HG02610 (cell line): Measurements from ENCODE around the gene USP32.
"Not testable (repeated sequence)": the region's sequence is repeated elsewhere in the genome, so short reads cannot be mapped to it uniquely, and the experiment has no call there.

Experiments used
- ATAC-seq: cut with Tn5 transposase; IDR thresholded peaks from one replicate; pipeline ENCODE4 v1.9.1; 2021; ENCODE audit warnings: mild to moderate bottlenecking, moderate library complexity; ENCODE audit not compliant: unreplicated experiment

USP32 gene

DNA sequence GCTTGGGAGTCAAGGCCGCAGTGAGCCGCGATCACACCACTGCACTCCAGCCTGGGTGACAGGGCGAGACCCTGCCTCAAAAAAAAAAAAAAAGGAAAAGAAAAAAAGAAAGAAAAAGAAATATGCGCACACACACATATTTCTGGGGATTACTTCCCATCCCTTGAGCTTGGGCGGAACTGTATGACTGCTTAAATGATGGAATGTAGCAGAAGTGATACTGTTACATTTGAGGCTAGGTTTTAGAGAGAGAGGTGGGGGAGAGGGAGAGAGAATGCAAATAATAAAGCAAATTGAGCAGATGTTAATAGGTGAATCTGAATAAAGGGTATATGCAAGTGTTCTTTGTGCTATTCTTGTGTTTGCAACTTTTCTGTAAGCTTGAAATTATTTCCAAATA is 12.0 kb upstream of the USP32 start:
- ATAC-seq: no peak

DNA sequence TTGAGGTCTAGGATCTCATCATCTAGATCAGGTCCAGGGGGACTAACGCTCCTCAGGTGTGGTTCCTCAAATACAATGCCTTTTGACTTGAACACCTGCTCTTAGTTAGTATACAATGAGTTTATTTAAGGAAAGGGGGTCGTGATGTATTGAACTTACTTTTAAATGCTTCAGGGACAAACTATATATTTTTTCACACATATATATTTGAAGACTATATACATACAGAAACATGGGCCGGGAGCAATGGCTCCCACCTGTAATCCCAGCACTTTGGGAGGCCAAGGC is 11.5 kb upstream of the USP32 start:
- no peak for ATAC-seq

- ATAC-seq: no peak
Observed at GRCh38 chr17:60401819-60402218, 9.9 kb upstream of the USP32 start.

GRCh38 chr17:60398227-60398959 is 6.5 kb upstream of the USP32 start:
- peak; percentile 66 for ATAC-seq

GRCh38 chr17:60396412-60396811 is 4.5 kb upstream of the USP32 start:
- no peak for ATAC-seq

- peak; percentile 15 for ATAC-seq
Observed at GRCh38 chr17:60395508-60396065, 3.7 kb upstream of the USP32 start.

DNA sequence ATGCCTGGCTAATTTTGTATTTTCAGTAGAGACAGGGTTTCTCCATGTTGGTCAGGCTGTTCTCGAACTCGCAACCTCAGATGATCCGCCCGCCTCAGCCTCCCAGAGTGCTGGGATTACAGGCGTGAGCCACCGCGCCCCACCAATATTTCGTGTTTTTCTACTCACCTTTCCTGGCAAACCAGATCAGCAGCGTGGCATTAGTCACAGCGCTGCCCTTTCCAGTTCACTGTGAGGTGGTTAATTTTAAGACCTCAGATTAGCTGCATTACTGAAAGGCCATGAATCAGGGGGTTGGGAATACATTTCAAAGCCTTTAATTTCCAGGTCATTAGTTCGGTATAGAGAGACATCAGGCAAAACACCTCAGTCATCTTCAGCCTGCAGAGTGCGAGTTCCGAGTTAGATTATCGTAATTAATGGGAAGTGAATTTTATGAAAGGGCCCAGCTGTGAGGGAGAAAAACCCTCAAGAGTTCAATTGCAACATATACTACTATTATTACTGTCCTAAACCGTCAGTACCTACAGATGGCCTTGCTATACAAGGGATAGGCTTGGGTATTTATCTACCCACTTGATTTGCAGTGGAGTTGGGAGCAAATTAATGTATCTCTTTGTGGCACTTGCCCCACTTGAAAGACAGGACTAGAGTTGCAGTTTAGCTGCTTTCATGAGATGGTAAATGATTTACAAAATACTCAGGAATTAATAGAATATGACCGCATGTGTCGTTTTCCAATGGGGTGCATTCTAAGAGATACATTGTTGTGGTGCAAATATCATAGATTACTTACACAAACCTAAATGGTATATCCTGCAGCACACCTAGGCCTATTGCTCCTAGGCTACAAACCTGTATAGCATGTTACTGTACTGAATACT is 2.1 kb upstream of the USP32 start:
- ATAC-seq: no peak

DNA sequence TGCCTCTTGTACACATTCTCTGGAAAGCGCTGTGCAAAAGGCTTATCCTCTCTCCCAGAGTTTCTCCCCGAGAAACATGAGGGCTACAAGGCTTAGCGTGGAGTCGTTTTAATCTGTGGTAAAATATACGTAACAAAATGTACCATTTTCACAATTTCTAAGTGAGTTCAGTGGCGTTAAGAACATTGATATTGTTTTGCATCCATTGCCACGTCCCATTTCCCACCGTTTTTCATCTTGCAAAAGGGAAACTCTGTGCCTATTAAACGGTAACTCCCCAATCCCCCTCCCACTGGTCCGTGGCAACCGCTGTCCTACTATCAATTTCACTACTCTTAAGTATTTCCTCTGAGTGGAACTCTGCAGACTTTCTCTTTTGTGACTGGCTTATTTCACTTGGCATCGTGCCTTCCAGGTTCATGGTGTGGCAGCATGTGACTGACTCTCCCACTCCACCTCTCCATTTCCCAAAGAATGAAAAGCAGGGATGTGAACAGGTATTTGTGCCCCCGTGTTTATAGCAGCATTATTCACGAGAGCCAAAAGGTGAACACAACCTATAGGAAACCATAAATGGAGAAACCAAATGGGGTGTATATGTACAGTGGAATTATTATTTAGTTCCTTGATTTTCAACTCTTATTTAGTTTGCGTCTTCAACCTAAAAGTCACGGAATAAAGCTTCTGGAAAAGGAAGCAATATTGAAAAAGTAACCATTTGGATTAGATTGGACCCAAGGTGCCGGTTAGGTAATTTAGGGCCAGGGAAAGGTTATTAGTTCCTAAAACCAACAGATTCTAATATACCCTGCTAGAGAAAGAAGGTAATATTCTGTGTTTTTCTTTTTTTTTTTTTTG is 1.1 kb upstream of the USP32 start:
- no peak for ATAC-seq

- ATAC-seq: peak; percentile 6
Observed at GRCh38 chr17:60391471-60392041, 377 bp downstream of the USP32 start.

DNA sequence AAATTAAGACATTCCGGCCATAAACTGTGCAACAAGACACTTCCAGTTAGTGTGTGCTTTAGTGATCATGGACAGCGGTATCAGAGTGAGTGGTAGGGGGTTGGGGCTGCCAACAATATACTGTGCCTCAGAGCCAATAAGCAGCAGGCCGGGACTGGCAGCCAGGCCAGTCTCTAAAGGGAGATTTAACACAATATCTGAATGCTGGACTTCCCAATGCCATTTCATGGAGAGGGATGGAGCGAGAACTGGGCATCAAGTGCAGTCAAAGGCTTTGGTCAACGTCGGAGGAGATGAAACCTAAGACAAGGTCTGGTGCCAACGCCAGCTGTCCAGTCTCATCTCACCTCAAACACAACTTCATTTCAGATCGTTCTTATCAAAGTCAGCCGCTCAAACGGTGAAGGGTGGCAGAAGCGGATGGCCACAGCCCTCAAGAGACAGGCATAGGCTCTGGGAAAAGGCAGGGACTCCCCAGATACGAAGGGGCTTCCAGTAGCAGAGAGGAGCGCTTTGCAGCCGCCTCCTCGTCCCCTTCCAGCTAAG is 935 bp downstream of the USP32 start:
- ATAC-seq: no peak

DNA sequence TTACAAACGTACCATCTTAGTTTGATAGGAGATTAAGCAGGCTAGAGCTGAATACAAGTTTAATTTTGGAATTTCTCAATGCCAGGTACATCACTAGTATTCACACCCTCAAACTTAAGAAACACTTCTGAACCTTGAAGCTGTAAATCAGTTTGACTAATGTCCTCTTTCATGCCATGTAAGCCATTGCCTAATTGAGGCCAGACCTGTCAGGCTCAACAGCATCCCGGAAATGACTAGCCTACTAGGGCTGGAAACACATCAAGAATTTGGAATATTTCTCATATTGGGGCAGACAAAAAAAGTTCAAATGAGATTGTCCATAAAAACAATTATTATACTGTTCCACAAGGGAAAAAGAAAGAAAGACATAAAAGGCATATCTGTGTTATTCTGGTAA is 1.7 kb downstream of the USP32 start:
- no peak for ATAC-seq

DNA sequence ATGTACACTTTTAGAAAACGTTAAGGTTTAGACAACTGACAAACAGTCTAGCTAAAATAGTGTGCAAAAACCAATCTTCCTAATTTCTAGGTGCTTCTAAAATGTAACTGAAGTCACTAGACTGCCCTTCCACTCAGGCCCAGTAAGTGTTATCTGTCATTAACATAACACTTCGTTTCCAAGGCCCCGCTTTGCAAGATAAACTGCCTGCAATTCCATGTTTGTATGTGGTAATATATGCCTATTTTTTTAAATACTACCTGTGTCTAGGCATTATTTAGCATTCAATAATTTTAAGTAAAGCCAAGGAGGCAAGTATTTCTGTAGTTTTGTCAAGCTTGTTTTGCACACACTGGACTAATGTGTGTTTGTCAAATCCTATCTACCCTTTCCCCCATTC is 3.2 kb downstream of the USP32 start:
- no peak for ATAC-seq

DNA sequence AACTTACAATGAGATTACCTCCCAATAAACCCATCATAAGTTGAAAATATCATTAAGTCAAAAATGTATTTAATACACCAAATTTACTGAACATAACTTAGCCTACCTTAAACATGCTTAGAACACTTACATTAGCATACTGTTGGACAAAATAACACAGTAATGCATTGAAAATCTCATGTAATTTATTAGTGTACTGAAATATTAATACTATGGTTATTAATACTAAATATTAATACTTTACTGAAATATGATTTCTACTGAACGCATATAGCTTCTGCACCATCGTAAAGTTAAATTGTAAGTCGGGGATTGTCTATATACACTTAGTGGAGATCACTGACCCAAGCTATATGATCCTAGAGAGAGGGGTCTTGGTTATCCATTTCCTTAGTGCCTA is 4.3 kb downstream of the USP32 start:
- ATAC-seq: no peak

- no peak for ATAC-seq
Observed at GRCh38 chr17:60386147-60387058, 5.5 kb downstream of the USP32 start.

DNA sequence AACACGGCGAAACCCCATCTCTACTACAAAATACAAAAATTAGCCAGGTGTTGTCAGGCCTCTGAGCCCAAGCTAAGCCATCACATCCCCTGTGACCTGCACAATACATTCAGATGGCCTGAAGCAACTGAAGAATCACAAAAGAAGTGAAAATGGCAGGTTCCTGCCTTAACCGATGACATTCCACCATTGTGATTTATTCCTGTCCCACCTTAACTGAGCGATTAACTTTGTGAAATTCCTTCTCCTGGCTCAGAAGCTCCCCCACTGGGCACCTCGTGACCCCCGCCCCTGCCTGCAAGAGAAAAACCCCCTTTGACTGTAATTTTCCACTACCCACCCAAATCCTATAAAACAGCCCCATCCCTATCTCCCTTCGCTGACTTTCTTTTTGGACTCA is 7.0 kb downstream of the USP32 start:
- not testable (repeated sequence) for ATAC-seq

- ATAC-seq: no peak
Observed at GRCh38 chr17:60383379-60383778, 8.6 kb downstream of the USP32 start.

- ATAC-seq: no peak
Observed at GRCh38 chr17:60381958-60382357, 10.0 kb downstream of the USP32 start.

GRCh38 chr17:60379461-60379860 is 12.5 kb downstream of the USP32 start:
- not testable (repeated sequence) for ATAC-seq

GRCh38 chr17:60378187-60378586 is 13.7 kb downstream of the USP32 start:
- not testable (repeated sequence) for ATAC-seq
